ENCODE data around the gene SLC25A15.
"Not testable (repeated sequence)": the region's sequence is repeated elsewhere in the genome, so short reads cannot be mapped to it uniquely, and the experiment has no call there.

Gene SLC25A15

DNA sequence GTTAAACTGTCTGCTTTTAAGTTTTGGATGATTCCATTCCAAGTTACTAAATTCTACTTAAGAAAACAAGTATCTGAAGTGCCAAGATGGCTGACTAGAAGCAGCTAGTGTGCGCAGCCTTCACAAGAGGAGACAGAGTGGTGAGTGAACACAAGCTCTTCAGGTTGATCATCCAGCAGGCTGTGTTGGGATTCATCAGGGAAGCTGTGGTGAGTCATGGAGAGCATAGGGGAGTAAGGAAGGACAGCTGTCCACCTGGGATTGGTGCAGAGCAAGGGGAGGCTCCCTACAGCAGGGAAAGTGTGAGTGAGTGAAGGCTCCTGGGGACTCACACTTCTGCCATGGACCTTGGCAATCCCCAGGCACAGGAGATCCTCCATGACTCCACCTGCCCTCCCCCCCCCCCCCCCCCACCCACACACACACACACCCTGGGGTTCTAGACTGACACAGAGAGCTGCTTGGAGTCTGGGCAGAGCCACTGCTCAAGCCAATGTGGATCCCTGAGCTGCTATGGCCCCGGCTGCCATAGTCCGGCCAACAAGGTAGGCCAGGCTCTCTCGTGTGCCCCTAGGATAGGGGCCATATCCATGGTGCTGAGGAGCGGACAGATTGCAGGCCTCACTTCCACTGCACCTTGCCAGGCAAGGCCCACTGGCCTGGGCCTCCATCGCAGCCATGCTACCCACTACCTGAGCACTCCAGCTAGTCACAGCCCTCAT is 23.5 kb downstream of the SLC25A15 start:
- DNase-seq (ENCODE audit: low read depth in 2 of 3, low spot score in 1 of 3), result no peak

DNA sequence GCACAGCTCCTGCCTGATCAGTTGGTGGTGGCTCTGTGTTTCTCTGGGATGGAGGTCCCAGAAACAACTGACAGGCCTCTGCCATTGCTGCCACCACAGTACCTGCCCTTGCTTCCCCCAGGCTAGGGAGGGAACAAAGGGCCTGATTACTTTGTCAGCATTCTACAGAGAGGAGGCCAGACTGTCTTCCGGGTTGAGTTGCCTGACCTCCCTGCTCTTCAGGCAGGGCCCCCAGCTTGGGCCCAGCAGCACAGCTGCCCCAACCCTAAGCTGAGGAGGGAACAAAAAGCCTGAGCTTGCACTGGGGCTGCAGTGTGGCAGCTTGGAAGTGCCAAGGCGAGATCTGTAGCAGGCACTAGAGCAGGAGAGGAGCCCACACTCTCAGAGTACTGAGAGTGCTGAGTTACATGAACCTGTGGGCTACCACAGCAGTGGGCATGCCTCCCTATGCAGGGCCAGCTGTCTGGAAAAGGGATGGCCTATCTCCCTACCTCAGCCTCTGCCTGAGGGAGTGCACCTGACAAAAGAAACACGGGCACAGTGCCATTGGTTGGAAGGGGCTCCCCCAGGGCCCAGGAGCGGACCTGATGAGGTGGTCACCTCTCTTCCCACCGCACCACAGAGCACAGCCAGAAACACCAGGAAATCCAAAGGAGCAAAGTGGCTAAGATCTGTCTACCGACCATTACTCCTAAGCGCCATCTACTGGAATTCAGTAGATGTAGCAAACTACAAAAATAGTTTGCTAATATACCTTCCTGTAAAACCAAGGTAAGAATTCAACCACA is 24.4 kb downstream of the SLC25A15 start:
- no peak for DNase-seq (ENCODE audit: low read depth in 2 of 3, low spot score in 1 of 3)

DNA sequence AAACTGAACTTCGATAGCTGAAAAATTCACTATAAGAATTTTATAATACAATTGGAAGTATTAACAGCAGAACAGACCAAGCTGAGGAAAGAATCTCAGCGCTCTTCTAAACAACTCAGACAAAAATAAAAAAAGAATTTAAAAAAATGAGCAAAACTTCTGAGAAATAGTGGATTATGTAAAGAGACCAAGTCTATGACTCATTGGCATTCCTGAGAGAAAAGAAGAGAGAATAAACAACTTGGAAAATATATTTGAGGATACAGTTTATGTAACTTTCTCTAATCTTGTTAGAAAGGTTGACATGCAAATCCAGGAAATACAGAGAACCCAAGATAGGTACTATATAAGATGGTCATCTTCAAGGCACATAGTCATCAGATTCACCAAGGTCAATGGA is 25.4 kb downstream of the SLC25A15 start:
- DNase-seq (ENCODE audit: low read depth in 2 of 3, low spot score in 1 of 3), result no peak

- no peak for DNase-seq (ENCODE audit: low read depth in 2 of 3, low spot score in 1 of 3)
These were observed 29.5 kb downstream of the SLC25A15 start for GRCh38 chr13:40818926-40819325.

GRCh38 chr13:40819797-40820315 is 30.4 kb downstream of the SLC25A15 start:
- DNase-seq (ENCODE audit: low read depth in 2 of 3, low spot score in 1 of 3), result no peak

- DNase-seq (ENCODE audit: low read depth in 2 of 3, low spot score in 1 of 3), result not testable (repeated sequence)
These were observed 50.3 kb downstream of the SLC25A15 start for GRCh38 chr13:40839725-40840124.

DNA sequence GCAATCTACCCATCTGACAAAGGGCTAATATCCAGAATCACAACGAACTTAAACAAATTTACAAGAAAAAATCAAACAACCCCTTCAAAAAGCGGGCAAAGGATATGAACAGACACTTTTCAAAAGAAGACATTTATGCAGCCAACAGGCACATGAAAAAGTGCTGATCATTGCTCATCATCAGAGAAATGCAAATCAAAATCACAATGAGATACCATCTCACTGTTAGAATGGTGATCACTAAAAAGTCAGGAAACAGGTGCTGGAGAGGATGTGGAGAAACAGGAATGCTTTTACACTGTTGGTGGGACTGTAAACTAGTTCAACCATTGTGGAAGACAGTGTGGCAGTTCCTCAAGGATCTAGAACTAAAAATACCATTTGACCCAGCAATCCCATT is 51.5 kb downstream of the SLC25A15 start:
- DNase-seq (ENCODE audit: low read depth in 2 of 3, low spot score in 1 of 3), result not testable (repeated sequence)
